ENCODE data around the gene CACHD1. TPM values are rescaled to one million over a fixed set of nuclear protein-coding genes. Genes with fewer than 3 reads are reported as not detected.
"Not testable (repeated sequence)": the region's sequence is repeated elsewhere in the genome, so short reads cannot be mapped to it uniquely, and the experiment has no call there.

Gene CACHD1
- polyA plus RNA-seq, 1 donor, result 13.0 TPM

GRCh38 chr1:64497088-64497883, 27.4 kb downstream of the CACHD1 start:
- DNase-seq, result no peak

GRCh38 chr1:64498325-64498724, 28.4 kb downstream of the CACHD1 start:
- DNase-seq, result no peak

GRCh38 chr1:64499011-64499410, 29.1 kb downstream of the CACHD1 start:
- DNase-seq, result no peak

DNA sequence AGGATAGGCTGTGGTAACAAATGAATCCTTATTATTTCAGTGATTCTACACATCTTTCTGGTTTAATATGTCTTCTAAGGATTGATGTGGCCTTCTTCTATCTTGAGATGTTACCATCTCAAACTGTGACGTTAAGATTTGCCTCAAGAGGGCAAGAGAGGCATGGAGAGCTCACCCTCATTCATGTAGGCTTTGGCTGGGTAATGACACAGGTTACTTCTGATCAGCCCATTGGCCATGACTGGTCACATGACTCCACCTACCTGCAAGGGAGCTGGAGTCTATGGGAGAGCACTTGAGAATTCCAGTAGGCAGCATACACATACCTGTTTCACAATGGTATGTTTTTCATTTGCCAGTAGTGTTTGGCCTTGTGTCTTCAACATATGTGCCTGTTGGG, 30.0 kb downstream of the CACHD1 start:
- DNase-seq, result no peak

- DNase-seq, result no peak
These were observed 32.2 kb downstream of the CACHD1 start for GRCh38 chr1:64502083-64502482.

- DNase-seq, result no peak
These were observed 33.0 kb downstream of the CACHD1 start for GRCh38 chr1:64502931-64503330.

- DNase-seq, result no peak
These were observed 35.5 kb downstream of the CACHD1 start for GRCh38 chr1:64505232-64505943.

GRCh38 chr1:64505944-64506655, 36.2 kb downstream of the CACHD1 start:
- DNase-seq, result no peak

GRCh38 chr1:64508629-64509028, 38.7 kb downstream of the CACHD1 start:
- DNase-seq, result no peak

- DNase-seq, result no peak
These were observed 41.1 kb downstream of the CACHD1 start for GRCh38 chr1:64511044-64511443.

- DNase-seq, result not testable (repeated sequence)
These were observed 42.3 kb downstream of the CACHD1 start for GRCh38 chr1:64512206-64512605.

DNA sequence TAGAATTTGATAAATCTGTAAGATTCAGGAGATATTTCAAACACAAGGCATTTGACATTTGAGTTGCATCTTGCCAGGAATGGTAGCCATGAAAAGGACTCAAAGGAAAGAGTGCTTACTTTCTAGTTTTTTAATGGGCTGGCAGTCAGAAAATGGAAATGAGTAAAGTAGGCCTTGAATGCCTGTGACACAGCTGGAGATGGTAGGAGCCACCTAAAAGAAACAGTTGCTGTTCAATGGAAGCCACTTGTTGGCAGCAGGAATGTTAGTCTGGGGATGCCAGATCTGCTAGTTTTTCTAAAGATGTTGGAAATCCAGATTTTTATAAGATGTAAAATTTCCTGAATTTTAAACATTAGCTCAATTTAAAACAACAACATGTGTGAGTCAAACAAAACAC, 43.6 kb downstream of the CACHD1 start:
- no peak for DNase-seq

GRCh38 chr1:64514197-64514765, 44.4 kb downstream of the CACHD1 start:
- DNase-seq, result peak; percentile 62

- DNase-seq, result no peak
These were observed 45.5 kb downstream of the CACHD1 start for GRCh38 chr1:64515427-64515826.

DNA sequence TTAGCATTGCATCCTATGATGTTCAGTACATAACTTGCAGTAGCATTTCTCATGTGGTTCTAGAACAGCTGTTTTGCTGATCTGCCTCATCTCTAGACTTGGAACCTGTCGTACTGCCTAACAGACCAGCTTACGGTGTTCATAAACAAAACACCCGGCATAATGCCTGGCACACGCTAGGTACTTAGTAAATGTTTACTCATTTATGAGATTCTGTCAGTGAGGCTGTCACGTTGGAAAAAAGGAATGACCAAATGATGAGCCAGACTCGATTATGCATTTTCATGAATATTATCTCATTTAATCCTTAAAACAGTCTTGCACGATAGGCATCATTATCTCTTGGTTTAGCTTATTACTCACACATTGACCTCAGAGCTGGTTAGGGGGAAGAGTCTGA, 46.4 kb downstream of the CACHD1 start:
- no peak for DNase-seq

GRCh38 chr1:64516803-64517568, 47.1 kb downstream of the CACHD1 start:
- DNase-seq, result no peak

DNA sequence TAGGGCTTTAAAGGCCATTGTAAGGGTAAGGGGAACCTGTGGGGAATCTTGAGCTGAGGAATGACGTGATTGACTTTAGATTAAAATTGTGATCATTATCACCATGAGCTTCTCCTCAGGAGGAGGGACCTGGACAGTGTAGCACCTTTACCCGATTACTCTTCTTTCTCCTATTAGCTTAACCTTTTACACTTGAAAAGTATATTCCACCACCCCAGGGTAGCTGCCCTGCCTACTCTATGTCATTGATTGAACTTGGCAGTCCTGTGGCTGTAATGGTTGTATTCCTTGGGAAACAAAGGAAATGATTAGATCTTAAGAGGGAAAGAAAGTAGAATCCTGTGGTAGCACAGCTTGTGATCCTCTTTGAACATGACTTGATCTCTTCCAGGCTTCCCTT, 47.7 kb downstream of the CACHD1 start:
- DNase-seq, result no peak

GRCh38 chr1:64518692-64519481, 49.0 kb downstream of the CACHD1 start:
- DNase-seq, result no peak

- DNase-seq, result no peak
These were observed 50.0 kb downstream of the CACHD1 start for GRCh38 chr1:64519901-64520300.

DNA sequence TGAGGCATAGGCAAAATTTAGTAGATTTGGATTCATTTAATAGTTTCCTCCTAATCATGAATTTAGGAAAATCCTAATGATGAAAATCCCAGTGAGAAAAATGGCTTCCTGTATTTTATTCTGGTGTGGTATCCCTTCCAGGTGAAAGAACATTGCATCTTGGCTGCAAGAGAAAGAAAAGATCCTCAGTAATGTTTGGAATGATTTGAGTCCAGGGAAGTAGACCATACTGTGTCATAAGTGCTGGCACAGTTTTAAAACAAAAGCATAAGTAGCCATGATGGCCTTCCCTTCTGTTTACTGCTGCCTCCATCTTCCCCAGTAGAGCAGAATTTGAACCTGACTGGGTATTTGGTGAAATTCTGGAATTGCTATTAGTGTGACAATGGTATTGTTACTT, 52.8 kb downstream of the CACHD1 start:
- no peak for DNase-seq
